ENCODE results near the gene IPO13.

IPO13 gene

GRCh38 chr1:43974443-43975248 lies 27.9 kb downstream of the IPO13 start, which contains the start of gene ATP6V0B:
TSS of gene ATP6V0B (plus strand) at chr1:43974960. CDS start at chr1:43975041, 81 bp downstream.
- Histone ChIP-seq H3K4me2 (ENCODE audit: low read length) (peak within 1 kb of the TSS; percentile 85), H3K4me1 (peaks cover 7% of the 10 kb centered on the region), H3K9me3 (ENCODE audit: control insufficient read depth, low read length) (no peaks in the 10 kb centered on the region), H2AFZ (peak within 1 kb of the TSS; percentile 88), H3K27me3 (ENCODE audit: control insufficient read depth, insufficient read depth, low read length) (no peaks in the 10 kb centered on the region), H3K79me2 (no peaks in the 10 kb centered on the region), H3K4me3 (ENCODE audit: low read depth, low read length) (peak within 1 kb of the TSS; percentile 95), H3K36me3 (ENCODE audit: control insufficient read depth, insufficient read depth, low read length) (no peaks in the 10 kb centered on the region), H3K9ac (peak within 1 kb of the TSS; percentile 89), H3K27ac (peak within 1 kb of the TSS; percentile 95)
- TF ChIP-seq, protein P1, sequence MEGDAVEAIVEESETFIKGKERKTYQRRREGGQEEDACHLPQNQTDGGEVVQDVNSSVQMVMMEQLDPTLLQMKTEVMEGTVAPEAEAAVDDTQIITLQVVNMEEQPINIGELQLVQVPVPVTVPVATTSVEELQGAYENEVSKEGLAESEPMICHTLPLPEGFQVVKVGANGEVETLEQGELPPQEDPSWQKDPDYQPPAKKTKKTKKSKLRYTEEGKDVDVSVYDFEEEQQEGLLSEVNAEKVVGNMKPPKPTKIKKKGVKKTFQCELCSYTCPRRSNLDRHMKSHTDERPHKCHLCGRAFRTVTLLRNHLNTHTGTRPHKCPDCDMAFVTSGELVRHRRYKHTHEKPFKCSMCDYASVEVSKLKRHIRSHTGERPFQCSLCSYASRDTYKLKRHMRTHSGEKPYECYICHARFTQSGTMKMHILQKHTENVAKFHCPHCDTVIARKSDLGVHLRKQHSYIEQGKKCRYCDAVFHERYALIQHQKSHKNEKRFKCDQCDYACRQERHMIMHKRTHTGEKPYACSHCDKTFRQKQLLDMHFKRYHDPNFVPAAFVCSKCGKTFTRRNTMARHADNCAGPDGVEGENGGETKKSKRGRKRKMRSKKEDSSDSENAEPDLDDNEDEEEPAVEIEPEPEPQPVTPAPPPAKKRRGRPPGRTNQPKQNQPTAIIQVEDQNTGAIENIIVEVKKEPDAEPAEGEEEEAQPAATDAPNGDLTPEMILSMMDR (IDR thresholded peaks at IDR 0.05): no peak

- TF ChIP-seq, protein P1 (IDR thresholded peaks at IDR 0.05): no peak
- Histone ChIP-seq H3K79me2 (no peaks in the 10 kb centered on the region), H3K9me3 (ENCODE audit: control insufficient read depth, low read length) (no peaks in the 10 kb centered on the region), H3K36me3 (ENCODE audit: control insufficient read depth, insufficient read depth, low read length) (no peaks in the 10 kb centered on the region), H3K4me3 (ENCODE audit: low read depth, low read length) (peak overlapping the region; percentile 95), H3K4me2 (ENCODE audit: low read length) (peak overlapping the region; percentile 85), H2AFZ (peak overlapping the region; percentile 88), H3K27ac (peak overlapping the region; percentile 95), H3K9ac (peak overlapping the region; percentile 89), H3K27me3 (ENCODE audit: control insufficient read depth, insufficient read depth, low read length) (no peaks in the 10 kb centered on the region), H3K4me1 (peaks cover 7% of the 10 kb centered on the region)
These were observed 28.7 kb downstream of the IPO13 start for GRCh38 chr1:43975249-43975961.

DNA sequence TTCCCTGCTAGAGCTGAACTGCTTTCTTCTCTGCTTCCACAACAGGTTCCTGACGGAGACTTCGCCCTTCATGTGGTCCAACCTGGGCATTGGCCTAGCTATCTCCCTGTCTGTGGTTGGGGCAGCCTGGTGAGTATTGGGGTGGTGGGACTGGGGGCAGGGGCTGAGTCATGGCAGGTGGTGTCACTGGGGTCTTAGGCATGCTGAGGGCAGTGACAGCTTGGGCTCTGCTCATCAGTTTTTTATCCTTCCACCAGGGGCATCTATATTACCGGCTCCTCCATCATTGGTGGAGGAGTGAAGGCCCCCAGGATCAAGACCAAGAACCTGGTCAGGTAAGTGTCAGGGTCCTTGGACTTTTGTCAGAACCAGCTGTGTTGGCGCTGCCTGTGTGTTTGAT lies 29.3 kb downstream of the IPO13 start:
- Histone ChIP-seq H3K79me2 (no peaks in the 10 kb centered on the region), H3K9me3 (ENCODE audit: control insufficient read depth, low read length) (no peaks in the 10 kb centered on the region), H2AFZ (no peak overlapping the region), H3K4me1 (peaks cover 7% of the 10 kb centered on the region), H3K4me3 (ENCODE audit: low read depth, low read length) (peak overlapping the region; percentile 95), H3K9ac (no peak overlapping the region), H3K27me3 (ENCODE audit: control insufficient read depth, insufficient read depth, low read length) (no peaks in the 10 kb centered on the region), H3K4me2 (ENCODE audit: low read length) (peak overlapping the region; percentile 85), H3K36me3 (ENCODE audit: control insufficient read depth, insufficient read depth, low read length) (no peaks in the 10 kb centered on the region), H3K27ac (no peak overlapping the region)
- TF ChIP-seq, protein P1 (IDR thresholded peaks at IDR 0.05): no peak

- Histone ChIP-seq H3K27me3 (ENCODE audit: control insufficient read depth, insufficient read depth, low read length) (no peaks in the 10 kb centered on the region), H3K4me1 (peaks cover 7% of the 10 kb centered on the region), H3K9ac (no peak overlapping the region), H3K36me3 (ENCODE audit: control insufficient read depth, insufficient read depth, low read length) (no peaks in the 10 kb centered on the region), H3K9me3 (ENCODE audit: control insufficient read depth, low read length) (no peaks in the 10 kb centered on the region), H3K4me3 (ENCODE audit: low read depth, low read length) (no peak overlapping the region), H2AFZ (no peak overlapping the region), H3K27ac (no peak overlapping the region), H3K79me2 (no peaks in the 10 kb centered on the region), H3K4me2 (ENCODE audit: low read length) (no peak overlapping the region)
- TF ChIP-seq, protein P1 (IDR thresholded peaks at IDR 0.05): no peak
These were observed 30.1 kb downstream of the IPO13 start for GRCh38 chr1:43976890-43977289.

All from parathyroid adenoma (tissue), 2 donors.